Testis (tissue), 3 donors: Measurements from ENCODE around the gene RPRD2. TPM values are rescaled to one million over a fixed set of nuclear protein-coding genes. Genes with fewer than 3 reads are reported as not detected.

Source experiments
- DNase-seq: peaks from one replicate; pipeline ENCODE4 v3.0.0-alpha.2; 2019
- H3K27ac ChIP-seq, 2 donors: fragments of 200-600 bp; sonication (generic); one replicate each; pipeline ENCODE4 v1.5.1; 2019
- H3K27me3 ChIP-seq: fragments of 200-600 bp; sonication (generic); one replicate; pipeline ENCODE4 v1.5.1; 2019
- H3K36me3 ChIP-seq: fragments of 200-600 bp; sonication (generic); one replicate; pipeline ENCODE4 v1.5.1; 2017; ENCODE audit warnings: low read depth; ENCODE audit errors: missing control alignments
- H3K4me1 ChIP-seq: fragments of 200-600 bp; sonication (generic); one replicate; pipeline ENCODE4 v1.5.1; 2019
- H3K4me3 ChIP-seq, 2 donors: fragments of 200-600 bp; sonication (generic); one replicate each; pipeline ENCODE4 v1.5.1; 2017 to 2019
- H3K9me3 ChIP-seq: fragments of 200-600 bp; sonication (generic); one replicate; pipeline ENCODE4 v1.5.1; 2017
- CTCF ChIP-seq, 3 experiments: fragments of 450-650 bp in 2 of 3; fragments of 200-600 bp in 1 of 3; sonication (generic) in 1 of 3; IDR thresholded peaks; one replicate each; pipeline ENCODE4 v1.5.1; 2016 to 2019; ENCODE audit warnings: antibody characterized with exemption in 3 of 3, mild to moderate bottlenecking in 2 of 3, moderate library complexity in 1 of 3
- POLR2A ChIP-seq: fragments of 450-650 bp; IDR thresholded peaks from one replicate; pipeline ENCODE4 v1.6.1; 2017; ENCODE audit warnings: antibody characterized with exemption, mild to moderate bottlenecking, moderate library complexity
- WGBS, 2 donors: methylation state at CpG; one replicate each; pipeline ENCODE4 v1.1.5; 2018; 5-methylcytosine and 5-hydroxymethylcytosine counted together
- intact Hi-C: fragments of 100-400 bp; cut with DNase I; formaldehyde crosslinking; loops from one replicate; pipeline ENCODE4 v1.15.1; 2023; ENCODE audit warnings: low total_unique reads
- polyA plus RNA-seq: library from polyadenylated mRNA; stranded (reverse); fragments of 350-450 nt; fragmentation: Illumina TruSeq; extraction: RNeasy Lipid Tissue Mini Kit (QIAGEN cat#74804); gene quantifications from one replicate; pipeline ENCODE4 v1.2.3, GENCODE V29; 2014; ENCODE audit warnings: low read depth, low replicate concordance; ENCODE audit not compliant: insufficient read depth
- total RNA-seq, 2 donors: library from RNA; depleted of rRNA; stranded (reverse); fragments of >200 nt; gene quantifications; one replicate each; pipeline ENCODE4 v1.2.3, GENCODE V29; 2016

The RPRD2 gene
- total and polyA plus RNA-seq, 3 donors from 2014 or later: 32.1 to 38.9 (median 36.3) TPM

- H3K36me3 ChIP-seq: no peaks in the 10 kb centered on the region
Observed at GRCh38 chr1:150332651-150333290, 31.2 kb upstream of the RPRD2 start.

GRCh38 chr1:150346316-150346715, 17.6 kb upstream of the RPRD2 start:
- H3K27ac ChIP-seq: no peak overlapping the region
- H3K4me3 ChIP-seq: no peak overlapping the region
- intact Hi-C loops: no loop called here
- no peaks in the 10 kb centered on the region for H3K9me3 ChIP-seq
- no peaks in the 10 kb centered on the region for H3K27me3 ChIP-seq
- H3K4me1 ChIP-seq: no peaks in the 10 kb centered on the region
- no peak for TF ChIP-seq POLR2A
- 78 to 85% methylated on average over 4 of the region's 4 CpGs for WGBS, 2 donors
- DNase-seq: no peak
- H3K36me3 ChIP-seq: no peaks in the 10 kb centered on the region

More at GRCh38 chr1:150332651-150333290, 31.2 kb upstream of the RPRD2 start:
- TF ChIP-seq POLR2A (no peak), CTCF (IDR thresholded peaks at IDR 0.05) (no peak)
- Histone ChIP-seq H3K4me1 (no peaks in the 10 kb centered on the region), H3K9me3 (no peaks in the 10 kb centered on the region), H3K4me3 (no peak overlapping the region), H3K27ac (no peak overlapping the region), H3K27me3 (no peaks in the 10 kb centered on the region)
- intact Hi-C loops: no loop called here
- WGBS, 2 donors: 87 to 88% methylated on average over 7 of the region's 7 CpGs
- no peak for DNase-seq

GRCh38 chr1:150352866-150353265, 11.1 kb upstream of the RPRD2 start:
- Histone ChIP-seq H3K4me3 (no peak overlapping the region), H3K36me3 (no peaks in the 10 kb centered on the region), H3K27ac (no peak overlapping the region), H3K9me3 (no peaks in the 10 kb centered on the region), H3K4me1 (no peaks in the 10 kb centered on the region), H3K27me3 (no peaks in the 10 kb centered on the region)
- no peak for TF ChIP-seq CTCF (IDR thresholded peaks at IDR 0.05)
- TF ChIP-seq POLR2A: no peak
- intact Hi-C loops: no loop called here
- 92 to 94% methylated on average over 4 of the region's 4 CpGs for WGBS, 2 donors
- no peak for DNase-seq

- H3K27ac ChIP-seq: peak overlapping the region; percentile 83 to 92
- WGBS, 2 donors: 43 to 51% methylated on average over 22 of the region's 22 CpGs
- H3K27me3 ChIP-seq: no peaks in the 10 kb centered on the region
- H3K4me3 ChIP-seq: peak overlapping the region; percentile 74 to 77
- no peaks in the 10 kb centered on the region for H3K4me1 ChIP-seq
- H3K9me3 ChIP-seq: no peaks in the 10 kb centered on the region
- no peaks in the 10 kb centered on the region for H3K36me3 ChIP-seq
- TF ChIP-seq POLR2A: no peak
- no peak for TF ChIP-seq CTCF (IDR thresholded peaks at IDR 0.05)
- DNase-seq: peak; percentile 41
- intact Hi-C loops: no loop called here
Observed at GRCh38 chr1:150362721-150363425, 1.1 kb upstream of the RPRD2 start.

GRCh38 chr1:150364231-150365003, 470 bp downstream of the RPRD2 start:
- intact Hi-C loops: no loop called here
- DNase-seq: peak; percentile 86
- Histone ChIP-seq H3K4me3 (peak overlapping the region; percentile 74 to 77), H3K9me3 (no peaks in the 10 kb centered on the region), H3K27me3 (no peaks in the 10 kb centered on the region), H3K27ac (peak overlapping the region; percentile 83 to 92), H3K4me1 (no peaks in the 10 kb centered on the region), H3K36me3 (no peaks in the 10 kb centered on the region)
- no peak for TF ChIP-seq POLR2A
- TF ChIP-seq CTCF (IDR thresholded peaks at IDR 0.05): no peak
- WGBS, 2 donors: 0% methylated on average over 40 to 41 of the region's 50 CpGs
